Thyroid gland (tissue), 4 donors: ENCODE results near the gene EGFL8.

ENCODE experiments used
- POLR2A ChIP-seq, 2 donors: fragments of 450-650 bp; IDR thresholded peaks; one replicate each; pipeline ENCODE4 v1.6.1; 2017; ENCODE audit warnings: antibody characterized with exemption in 2 of 2, mild to moderate bottlenecking in 2 of 2, moderate library complexity in 1 of 2
- TF ChIP-seq, protein P1 (sequence below), 6 experiments: fragments of 200-600 bp in 3 of 6; fragments of 450-650 bp in 3 of 6; sonication (generic) in 3 of 6; IDR thresholded peaks; one replicate each; pipeline ENCODE4 v1.5.1; 2016 to 2019; ENCODE audit warnings: antibody characterized with exemption in 6 of 6, mild to moderate bottlenecking in 2 of 6, inconsistent platforms in 1 of 6, moderate library complexity in 1 of 6

DNA sequence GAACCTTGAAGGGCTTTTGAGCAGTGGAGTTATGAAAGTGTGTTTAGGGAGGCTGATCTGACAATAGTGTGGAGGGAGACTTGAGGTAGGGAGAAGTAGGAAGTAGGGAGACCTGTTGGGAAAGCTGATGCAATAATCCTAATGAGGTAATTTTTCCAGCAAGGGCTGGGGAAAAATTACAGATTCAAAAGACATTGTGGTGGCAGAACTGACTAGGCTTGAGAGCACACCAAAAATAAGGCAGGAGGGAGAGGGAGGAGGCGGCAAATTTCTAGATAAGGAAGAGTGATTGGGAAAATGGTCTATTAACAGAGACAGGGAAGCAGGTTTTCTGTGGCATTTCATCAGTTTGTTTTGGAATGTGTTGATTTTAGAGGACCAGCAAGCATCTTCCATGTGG is 18.1 kb upstream of the EGFL8 start:
- TF ChIP-seq, protein P1, sequence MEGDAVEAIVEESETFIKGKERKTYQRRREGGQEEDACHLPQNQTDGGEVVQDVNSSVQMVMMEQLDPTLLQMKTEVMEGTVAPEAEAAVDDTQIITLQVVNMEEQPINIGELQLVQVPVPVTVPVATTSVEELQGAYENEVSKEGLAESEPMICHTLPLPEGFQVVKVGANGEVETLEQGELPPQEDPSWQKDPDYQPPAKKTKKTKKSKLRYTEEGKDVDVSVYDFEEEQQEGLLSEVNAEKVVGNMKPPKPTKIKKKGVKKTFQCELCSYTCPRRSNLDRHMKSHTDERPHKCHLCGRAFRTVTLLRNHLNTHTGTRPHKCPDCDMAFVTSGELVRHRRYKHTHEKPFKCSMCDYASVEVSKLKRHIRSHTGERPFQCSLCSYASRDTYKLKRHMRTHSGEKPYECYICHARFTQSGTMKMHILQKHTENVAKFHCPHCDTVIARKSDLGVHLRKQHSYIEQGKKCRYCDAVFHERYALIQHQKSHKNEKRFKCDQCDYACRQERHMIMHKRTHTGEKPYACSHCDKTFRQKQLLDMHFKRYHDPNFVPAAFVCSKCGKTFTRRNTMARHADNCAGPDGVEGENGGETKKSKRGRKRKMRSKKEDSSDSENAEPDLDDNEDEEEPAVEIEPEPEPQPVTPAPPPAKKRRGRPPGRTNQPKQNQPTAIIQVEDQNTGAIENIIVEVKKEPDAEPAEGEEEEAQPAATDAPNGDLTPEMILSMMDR (IDR thresholded peaks at IDR 0.05) = no peak
- TF ChIP-seq POLR2A (IDR thresholded peaks at IDR 0.05) = no peak
